Fibroblast of skin of left biceps (primary cell): ENCODE measurements around the gene C10orf71.

Experiments
- DNase-seq, 2 experiments: peaks; one replicate each; pipeline ENCODE4 v3.0.0-alpha.2; 2013; ENCODE audit warnings: low read depth in 2 of 2

The C10orf71 gene

DNA sequence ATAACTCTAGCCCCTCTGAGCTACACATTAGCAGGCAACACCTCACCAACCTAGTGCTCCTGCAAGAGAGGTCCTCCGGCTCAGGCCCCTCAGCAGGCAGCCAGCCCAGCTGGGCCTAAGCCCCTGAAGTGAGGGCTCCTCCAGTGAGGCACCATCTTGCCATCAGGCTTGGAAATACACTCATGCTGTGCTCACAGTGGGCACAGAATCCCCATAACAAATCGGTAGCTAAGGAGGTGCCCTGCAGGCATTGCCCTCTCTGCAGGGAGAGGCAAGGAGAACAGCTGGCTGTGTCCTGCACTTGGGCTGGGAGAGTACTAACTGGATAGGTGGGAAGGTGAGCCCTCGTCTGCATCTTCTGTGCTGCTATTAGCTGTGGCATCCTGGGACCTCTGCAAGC is 3.7 kb upstream of the C10orf71 start:
- DNase-seq, result no peak

DNA sequence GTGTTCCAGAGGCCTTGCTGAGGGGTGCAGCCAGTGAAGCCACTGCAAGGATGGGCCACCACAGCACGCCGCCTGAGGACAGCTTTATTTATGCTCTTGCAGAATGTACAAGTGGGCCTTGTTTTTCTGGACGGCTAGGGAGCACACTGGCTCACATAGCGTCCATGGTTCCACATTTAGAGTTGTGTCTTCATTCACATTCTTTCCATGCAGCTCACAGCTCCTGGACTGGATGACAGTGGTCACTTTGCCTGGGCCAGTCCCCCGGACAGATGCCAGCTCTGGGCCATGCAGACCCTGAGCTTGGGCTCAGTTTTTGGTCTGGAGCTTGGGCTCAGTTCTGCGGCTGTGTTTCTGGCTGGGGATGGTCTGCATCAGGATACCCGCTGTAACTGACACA is 2.6 kb upstream of the C10orf71 start:
- DNase-seq, result no peak

DNA sequence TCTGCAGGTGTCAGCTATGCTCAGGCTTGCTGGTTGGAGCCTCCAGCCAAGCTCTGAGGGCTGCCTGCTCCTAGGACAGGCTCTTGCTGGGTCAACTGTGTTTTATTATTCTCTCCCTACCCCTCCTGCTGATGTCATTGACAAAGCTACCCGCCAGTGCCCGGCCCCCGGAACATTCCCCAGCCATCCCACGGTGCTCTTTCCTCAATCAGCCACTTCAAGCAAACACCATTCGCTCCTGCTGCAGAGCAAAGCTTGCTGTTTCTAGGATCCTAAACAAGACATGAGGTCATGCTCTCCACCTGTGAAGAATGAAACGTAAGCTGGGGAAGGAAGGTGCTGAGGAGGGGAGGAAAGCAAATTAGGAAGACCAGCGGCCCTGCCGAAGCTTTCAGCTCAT is 2.1 kb upstream of the C10orf71 start:
- no peak for DNase-seq

- no peak for DNase-seq
These were observed 926 bp upstream of the C10orf71 start for GRCh38 chr10:49297818-49298670.

DNA sequence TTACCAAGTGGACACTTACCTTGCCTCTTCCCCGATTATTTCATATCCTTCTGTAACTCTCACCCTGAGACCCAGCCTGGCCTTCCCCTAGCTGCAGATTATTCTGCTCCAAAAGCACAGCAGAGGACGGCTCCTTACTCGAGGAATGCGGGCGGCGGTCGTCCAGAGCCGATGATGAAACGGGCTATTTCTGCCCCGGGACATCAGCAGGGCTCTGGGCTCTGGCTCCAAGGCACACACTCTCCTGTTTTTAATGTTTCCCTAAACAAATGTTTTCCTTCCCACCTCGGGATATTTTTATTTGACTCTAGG is 343 bp upstream of the C10orf71 start:
- no peak for DNase-seq

DNA sequence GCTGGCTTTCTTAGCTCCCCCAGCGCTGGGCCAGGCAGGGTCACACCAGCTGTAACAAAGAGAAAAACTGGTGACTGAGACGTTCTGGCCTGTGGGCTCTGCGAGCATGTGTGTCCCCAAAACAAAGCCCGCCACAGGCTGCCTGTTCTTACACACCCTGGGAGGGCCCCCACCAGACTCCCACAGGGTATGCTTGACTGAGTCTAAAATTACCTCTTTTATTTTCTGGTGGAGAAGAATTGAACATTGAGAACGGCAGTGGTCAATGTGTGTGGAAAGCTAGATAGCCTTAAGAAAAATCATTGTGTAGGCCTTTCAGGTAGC is 808 bp downstream of the C10orf71 start:
- no peak for DNase-seq

DNA sequence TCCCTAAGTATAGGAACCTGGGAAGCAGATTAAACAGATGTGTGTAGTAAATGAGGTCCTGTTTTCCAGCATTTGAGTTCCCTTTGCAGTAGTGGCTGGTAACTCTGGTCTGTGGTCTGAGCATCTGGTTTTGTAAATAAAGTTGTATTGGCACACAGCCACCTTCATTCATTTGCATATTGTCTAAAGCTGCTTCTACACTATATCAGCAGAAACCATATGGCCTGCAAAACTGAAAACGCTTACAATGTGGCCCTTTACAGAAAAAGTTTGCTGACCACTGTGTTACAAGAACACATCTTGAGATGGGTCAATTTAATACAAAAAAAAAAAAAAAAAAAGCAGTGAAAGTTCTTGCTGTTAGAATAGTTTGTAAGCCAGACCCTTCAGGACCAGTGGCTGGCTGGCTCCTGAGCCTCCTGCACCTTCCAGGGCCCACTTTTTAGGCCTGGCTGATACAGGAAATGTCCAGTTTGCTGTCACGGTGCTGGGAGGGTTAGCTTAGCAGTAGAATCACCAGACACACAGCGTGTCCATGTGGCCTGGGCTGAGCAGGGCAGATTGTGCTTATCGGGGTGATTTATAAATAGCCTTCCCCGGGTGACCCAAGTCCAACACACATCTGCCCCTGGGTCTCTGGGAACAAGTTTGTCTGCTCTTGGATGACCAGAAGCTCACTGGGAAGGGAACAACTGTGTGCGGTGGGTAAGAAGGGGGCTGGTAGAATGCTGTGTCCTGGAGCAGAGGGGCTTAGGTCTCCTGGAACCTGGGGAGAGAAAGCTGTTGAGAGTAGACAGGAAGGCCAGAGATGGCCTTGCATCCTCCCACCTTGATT is 1.4 kb downstream of the C10orf71 start:
- peak; percentile 19 to 28 for DNase-seq

- no peak for DNase-seq
These were observed 2.3 kb downstream of the C10orf71 start for GRCh38 chr10:49301302-49301701.

- no peak for DNase-seq
These were observed 3.1 kb downstream of the C10orf71 start for GRCh38 chr10:49302088-49302487.

DNA sequence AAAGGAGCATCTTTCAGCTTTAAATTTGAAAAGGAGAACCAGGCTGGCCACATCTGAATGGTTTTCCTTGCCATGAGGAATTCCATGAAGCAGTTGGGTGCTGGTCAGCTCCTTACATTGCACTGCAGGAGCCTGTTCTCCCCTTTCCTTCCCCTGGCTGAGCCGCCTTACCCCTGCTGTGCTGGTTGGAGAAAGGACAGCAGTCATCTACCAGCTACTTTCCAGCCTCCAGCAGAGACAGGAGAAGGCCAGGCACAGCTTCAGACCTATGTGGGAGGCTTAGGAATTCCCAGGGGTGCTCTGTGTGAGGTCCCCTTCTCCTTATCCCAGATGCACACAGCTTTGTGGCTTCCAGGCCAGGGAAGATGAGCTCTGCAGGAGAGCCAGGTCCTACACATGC is 4.7 kb downstream of the C10orf71 start:
- DNase-seq, result no peak

DNA sequence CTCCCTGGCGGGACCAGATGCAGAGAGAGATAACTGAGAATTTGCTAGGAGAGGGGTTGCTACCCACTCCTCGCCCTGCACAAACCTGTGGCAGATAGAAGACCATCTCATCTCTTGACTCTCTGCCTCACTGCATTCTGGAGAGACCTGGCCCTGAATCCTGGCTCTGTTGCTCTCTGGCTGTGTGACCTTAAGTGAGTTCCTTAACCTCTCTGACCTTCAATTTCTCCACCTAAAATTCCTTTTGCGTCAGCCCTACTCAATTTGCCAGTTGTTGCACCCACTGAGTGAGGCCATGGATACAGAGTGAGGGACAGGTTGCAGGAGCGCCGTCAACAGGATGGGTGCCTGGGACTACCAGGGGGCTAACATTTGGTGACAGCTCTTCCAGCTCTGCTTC is 5.2 kb downstream of the C10orf71 start:
- no peak for DNase-seq

DNA sequence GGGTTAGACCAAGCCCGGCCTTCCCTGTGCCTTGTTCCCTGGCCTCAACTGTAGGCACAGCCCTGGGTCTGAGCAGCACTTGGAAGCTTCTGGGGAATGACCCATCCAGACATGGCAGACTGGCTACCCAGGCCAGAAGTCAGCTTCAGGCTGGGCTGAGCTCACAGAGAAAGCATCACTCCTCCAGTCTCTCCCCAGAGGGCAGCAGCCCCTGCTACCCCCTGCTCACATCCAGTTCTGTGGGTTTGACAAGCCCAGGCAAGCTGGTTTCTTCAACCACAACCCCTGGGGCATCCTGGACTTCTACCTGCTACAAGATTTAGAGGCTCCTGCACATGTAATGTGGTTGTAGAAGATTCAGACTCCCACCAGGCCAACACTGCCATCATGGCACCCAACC is 9.0 kb downstream of the C10orf71 start:
- no peak for DNase-seq

DNA sequence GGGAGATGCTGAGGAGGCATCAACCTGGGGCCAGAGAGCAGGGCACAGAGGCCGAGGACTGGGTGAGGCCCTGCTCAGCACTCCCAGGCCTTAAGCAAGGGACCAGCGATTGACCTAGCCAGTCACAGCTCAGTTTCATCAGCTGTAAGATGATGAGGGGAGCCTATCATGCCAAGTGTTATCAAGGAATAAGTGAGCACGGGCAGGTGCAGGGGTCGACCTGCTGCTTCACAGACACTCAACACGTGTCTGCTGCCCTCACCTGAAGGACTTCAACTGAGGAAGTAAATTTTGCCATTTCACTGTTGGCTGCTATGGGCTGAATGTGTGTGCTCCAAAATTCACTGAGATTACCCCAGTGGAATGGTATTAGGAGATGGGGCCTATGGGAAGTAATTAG is 9.9 kb downstream of the C10orf71 start:
- no peak for DNase-seq

- DNase-seq, result no peak
These were observed 10.9 kb downstream of the C10orf71 start for GRCh38 chr10:49309691-49310411.

GRCh38 chr10:49310460-49310859 is 11.5 kb downstream of the C10orf71 start:
- no peak for DNase-seq

- no peak for DNase-seq
These were observed 12.1 kb downstream of the C10orf71 start for GRCh38 chr10:49310901-49311554.

DNA sequence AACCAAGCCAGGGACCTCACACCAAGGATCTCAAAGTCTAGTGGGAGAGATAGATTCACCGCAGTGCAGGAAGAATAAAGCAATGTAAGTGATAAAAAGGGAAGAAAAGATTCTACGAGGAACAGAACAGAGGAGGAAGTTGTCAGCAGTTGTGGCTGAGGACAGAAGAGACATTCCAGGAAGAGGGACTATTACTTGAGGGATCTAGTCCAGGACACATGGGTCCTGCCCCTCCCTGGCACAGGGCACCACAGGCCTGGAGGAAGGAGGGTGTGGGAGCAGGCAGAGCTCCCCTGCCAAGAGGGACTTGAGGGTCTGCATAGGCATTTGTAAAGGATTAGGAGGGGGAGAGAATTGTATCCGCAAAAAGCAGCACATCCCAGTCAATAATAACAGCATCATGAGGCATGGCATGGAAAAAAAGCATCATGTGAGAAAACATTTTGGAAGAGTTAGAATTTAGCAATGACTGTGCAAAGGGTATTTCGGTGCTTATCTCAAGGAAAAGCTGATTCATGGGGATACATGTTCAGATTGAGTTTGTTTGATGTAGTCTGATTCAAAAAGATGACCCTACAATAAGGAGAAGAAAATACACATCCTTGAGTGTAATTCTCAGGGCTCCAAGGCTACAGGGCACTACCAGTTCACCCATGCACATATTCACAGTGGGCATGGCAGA is 12.7 kb downstream of the C10orf71 start:
- DNase-seq, result no peak

DNA sequence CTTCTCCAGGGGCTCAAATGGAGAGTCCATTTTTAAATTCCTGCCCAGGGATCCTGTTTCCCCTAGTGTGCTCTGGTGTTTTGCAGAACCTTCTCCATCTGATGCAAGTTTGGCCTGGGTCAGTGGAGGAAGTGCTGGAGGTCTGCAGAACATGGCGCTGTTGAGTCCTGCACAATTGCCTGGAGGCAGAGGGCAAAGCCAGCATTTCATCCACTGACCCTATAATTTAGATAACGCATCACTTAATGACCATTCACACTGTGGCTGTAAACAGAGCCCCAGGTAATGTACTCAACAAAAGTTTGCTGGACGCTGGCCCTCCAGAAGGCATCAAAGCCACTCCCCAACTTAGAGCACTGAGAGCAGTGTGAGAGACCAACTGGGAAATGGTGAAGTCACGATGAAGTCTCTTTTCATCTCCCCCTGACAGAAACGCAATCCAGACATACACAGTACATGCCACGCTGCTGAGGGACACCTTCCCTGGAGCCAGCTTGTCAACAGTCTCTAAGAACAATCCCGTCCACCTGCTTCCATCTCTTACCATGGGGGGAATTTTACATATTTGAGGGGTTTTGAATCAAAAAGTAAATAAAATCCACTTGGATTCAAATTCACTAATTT is 13.4 kb downstream of the C10orf71 start:
- no peak for DNase-seq

GRCh38 chr10:49313501-49314070 is 14.6 kb downstream of the C10orf71 start:
- DNase-seq, result no peak

- no peak for DNase-seq
These were observed 15.8 kb downstream of the C10orf71 start for GRCh38 chr10:49314806-49315205.

DNA sequence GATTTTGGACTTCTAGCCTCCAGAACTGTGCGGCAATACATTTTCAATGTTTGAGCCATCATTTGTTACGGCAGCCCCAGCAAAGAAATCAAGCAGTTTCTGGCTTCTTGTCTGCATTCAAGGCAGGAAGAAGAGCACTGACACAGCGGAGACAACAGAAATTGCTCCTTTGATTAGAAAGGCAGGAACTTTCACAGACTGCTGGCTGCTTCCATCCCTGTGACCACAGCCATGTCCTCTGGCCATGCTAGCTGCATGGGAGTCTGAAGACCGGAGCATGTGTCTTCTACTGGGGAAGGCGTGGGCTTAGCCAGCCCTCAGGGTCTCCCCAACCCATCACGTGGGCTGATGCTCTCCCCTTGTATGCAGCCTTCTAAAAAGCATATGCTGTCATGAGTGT is 19.1 kb downstream of the C10orf71 start:
- no peak for DNase-seq
